Myocyte (in vitro differentiated cells): Measurements from ENCODE around the gene KAZN. TPM values are rescaled to one million over a fixed set of nuclear protein-coding genes. Genes with fewer than 3 reads are reported as not detected.
A peak's percentile ranks its signal among the peaks of the same experiment; 100 is the strongest.
"Not testable (repeated sequence)": the region's sequence is repeated elsewhere in the genome, so short reads cannot be mapped to it uniquely, and the experiment has no call there.

ENCODE experiments used
- DNase-seq: peaks from one replicate; pipeline ENCODE4 v3.0.0-alpha.2; 2012; ENCODE audit warnings: low read depth
- total RNA-seq: library from RNA; depleted of rRNA; stranded (reverse); fragments of >200 nt; gene quantifications from 2 replicates; pipeline ENCODE4 v1.2.3, GENCODE V29; 2014

KAZN gene
- total RNA-seq, 1 donor from 2014 or later = 15.0 TPM

DNA sequence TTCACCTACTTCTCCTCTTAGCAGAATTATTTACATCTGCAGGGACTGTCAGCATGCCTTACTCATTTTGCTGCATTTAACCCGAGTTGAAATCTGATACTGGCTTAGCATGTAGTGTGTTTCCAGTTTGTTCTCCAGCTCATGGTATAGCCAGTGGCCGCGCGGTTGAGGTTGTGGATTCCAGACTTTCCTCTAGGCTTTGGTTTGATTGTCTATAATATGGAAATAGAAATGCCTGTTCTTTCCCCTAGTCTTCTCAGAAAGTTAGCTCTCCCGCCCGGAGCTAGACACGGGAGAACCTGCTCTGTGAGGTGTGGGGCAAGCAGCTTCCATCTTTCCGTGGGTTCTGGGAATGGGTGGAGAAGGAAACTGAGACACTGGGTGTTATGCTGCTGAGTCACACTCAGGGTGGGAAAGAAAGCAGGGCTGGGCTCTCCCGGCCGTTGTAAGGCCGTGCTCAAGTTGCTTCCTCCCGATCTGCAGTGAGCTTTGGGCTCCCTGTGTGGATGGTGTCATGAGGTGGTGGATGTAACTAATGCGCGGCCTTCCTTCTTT is 348.3 kb downstream of the KAZN start:
- DNase-seq = peak; percentile 74

DNA sequence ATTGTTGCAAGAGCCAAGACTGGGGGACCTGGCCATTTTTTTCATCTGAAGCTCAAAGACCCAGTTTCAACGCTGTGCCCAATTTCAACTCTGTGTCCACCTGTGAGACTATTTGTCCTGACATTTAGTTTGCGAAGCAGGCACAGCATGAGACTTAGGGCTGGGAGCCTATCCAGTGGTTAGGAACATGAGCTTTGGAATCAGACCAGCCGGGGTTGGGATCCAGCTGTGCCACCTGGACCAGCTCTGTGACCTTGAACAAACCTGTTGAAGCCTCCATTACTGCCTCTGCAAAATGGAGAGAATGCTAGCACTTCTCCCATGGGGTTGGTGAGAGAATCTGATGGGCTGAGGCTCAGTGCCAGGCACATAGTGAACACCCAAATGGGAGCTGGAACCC is 348.9 kb downstream of the KAZN start:
- DNase-seq = no peak

DNA sequence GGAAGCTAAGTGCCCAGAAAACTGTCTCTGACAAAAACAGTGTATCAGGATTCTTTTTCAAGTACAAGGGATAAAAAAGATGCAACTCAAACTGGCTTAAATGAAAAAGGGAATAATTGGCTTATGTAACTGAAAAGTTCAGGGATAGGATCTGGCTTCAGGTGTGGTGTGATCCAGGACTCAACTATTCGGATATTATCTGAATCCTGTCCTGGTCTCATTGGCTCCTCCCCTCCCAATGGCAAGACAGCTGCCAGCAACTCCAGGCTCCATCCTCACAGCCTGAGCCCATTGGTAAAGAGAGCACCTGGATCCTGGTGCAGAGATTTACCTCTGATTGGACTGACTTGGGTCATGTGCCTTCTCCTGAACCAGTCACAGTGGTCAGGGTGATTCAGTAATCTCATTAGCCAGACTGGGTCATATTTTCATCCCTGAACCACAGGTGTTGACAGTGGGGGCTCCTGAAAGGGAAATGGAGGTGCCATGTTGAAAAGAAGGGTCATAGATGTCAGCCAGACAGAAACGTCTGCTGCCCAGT is 349.7 kb downstream of the KAZN start:
- DNase-seq = no peak

DNA sequence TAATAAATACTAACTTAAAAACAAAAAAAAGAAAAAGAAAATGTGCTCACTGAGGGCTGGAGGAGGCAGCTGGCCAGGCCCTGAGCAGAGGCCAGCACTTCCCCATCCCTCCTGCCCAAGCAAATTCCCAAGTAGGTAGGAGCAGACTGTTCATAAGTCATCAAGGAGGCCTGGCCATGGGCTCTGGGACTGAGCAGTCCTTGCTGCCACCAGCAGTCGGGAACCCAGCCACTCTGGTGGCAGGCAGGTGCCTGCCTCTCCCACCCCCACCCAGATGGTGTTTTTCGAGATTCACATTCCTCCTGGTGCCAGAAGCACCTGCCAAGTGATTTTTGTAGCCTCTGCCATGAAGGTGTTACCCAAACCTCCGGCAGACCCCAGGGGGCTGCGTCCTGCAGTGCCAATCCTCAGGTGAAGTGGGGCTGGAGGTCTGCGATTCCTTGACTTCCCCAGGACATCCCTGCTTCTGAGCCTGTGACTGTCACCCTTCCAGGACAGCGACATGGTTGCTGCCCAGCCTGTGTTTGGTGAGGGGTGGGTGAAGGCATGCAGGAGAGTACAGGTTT is 350.9 kb downstream of the KAZN start:
- no peak for DNase-seq

DNA sequence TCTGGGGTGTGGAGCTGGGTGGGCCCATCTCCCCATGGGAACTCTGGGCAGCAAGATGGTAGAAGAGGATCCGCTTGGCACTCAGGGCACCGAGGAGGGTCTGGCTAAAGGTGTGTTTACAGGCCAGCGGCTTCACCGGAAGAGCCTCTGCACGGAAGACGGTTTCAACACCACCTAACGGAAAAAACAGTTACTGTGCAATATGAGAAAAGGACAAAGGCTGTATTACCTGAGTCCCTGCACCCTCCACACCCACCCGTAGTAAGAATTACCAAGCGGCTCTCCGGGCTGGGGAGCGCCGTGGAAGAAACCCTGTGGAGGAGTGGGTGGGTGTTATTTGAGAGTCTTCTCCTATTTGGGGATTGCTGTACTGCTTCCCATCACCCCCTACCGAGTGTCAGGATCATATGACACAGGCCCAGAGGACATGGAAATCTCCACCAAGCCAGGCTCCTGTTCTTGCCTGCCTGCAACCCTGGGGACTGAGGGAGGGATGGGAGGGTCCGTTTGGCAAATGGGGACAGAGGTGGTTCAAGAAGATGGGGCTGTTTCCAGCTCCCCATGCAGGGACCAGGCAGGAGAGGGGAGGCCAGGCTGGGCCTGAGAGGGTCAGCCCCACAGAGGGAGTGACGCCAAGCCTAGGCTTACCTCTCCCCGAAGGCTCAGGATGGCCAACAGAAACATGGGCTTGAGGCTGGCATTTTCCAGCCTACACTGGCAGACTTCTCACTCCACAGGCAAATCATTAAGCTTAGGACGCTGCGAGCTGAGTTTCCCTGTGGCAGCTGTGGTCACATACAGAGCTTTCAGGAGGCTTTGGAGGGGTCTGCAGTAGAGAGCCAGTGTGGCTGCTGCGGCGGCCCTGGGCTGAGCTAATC is 351.6 kb downstream of the KAZN start:
- no peak for DNase-seq

DNA sequence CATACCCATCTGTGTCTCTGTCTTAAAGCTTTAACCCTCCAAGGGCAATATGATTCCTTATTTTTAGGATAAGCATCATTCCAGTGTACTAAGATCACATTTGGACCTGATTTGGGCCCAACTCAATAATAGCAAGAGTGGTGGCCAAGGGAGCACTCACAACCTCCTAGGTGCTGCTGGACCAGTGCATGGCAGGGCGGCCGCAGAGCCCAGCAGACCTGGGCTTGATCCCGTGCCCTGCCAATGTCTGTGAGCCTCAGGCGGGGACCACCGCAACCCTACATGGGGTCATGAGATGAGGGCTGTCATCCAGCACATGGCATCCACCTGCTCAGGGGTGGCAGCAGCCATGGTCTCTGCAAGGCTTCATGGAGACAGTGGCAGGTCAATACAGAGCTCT is 353.3 kb downstream of the KAZN start:
- no peak for DNase-seq

DNA sequence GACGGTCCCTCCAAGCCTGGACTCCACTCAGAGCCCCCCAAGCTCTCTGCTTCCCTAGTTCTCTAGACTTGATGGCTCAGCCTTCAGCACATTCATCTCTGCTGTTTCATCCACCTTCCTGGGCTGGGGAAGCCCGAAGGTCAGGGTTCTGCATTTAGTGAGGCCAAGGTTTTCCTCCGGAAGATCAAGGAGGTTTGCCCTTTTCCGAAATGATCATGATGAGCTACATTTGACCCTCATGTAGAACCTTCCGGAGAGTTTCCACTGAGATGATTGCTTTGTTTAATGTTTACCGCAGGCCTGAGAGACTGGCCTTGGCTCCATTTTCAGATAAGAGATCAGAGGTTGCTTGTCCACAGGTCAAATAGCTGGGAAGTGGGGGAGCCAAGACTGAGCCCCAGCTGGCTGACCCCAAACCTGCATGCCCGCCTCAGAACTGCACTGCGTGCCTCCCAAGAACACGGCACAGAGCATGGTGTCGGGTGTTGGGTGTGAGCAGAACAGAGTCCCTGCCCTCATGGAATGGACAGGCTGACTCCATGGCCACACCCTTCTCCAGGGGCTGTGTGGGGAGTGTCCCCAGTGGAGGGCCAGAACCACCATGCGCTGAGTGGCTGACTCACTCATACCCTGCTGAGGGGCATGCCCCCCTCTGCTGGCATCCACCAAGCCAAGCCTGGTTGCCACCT is 354.3 kb downstream of the KAZN start:
- DNase-seq = no peak

DNA sequence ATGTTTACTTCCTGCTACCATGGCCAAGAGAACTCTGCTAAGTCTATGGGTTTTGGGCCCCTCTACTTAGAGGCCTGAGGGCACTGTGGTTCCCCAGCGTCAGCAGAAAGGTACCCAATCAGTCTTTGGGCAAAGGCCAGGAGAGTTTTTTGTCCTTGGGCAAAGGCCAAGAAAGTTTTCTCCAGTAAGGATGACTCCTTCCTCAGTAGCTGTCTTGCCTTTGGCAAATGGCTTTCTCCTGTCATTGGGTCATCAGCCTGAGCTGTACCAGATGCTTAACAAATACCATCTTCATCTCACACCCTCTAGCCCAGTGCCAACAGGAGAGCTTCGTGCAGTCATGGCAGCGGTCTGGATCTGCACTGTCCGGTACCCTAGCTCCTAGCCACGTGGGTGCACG is 355.7 kb downstream of the KAZN start:
- DNase-seq = no peak

DNA sequence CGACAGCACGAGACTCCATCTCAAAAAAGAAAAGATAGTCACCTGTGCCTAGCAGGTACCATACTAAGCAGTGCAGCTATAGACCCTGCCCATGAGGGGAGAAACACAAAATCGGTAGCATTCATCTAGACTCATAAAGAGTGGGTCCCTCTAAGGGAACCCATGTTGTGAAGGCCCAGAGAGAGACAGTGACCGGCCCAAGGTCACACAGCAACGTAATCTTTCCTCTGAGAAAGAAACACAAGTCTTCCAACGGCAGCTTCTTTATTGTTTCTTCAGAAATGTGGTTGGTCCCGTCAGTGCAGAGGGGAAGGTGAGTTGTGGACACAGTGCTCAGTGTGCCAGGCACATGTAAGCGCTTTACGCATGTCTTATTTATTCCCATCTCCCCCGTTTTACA is 356.4 kb downstream of the KAZN start:
- no peak for DNase-seq

DNA sequence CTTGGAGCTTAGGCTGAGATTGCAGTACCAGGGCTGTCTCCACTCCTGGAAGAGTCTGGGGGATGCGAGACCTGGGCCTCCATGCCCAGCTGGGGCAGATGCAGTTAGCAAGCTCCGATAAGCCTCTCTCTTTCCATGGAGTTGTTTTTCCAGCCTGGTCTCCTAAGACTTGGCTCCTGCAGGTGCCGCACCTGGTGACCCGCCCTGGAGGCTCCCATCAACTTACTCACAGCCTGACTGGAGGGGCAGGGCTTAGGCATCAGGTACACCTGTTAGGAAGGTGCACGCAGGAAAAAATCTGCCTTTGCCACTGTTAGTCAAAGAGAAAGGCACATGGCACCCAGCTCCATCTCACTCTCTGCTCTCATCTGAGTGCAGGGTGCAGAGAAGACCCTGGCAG is 356.9 kb downstream of the KAZN start:
- no peak for DNase-seq

DNA sequence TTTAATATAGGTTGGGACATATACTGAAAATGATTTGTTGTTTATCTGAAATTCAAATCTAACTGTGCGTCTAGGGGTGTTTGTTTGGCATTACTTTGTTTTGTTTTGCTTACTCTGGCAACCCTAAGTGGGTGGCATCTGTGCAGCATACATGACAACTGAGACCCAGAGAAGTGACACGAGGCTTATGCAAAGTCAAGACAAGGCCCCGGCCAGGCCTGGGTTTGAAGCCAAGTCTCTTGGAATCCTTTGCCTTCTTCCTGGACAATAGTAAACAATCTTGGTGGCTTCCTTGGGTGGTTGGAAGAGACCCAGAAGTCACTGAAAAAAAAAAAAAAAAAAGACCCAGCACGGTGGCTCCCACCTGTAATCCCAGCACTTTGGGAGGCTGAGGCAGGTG is 357.5 kb downstream of the KAZN start:
- no peak for DNase-seq

DNA sequence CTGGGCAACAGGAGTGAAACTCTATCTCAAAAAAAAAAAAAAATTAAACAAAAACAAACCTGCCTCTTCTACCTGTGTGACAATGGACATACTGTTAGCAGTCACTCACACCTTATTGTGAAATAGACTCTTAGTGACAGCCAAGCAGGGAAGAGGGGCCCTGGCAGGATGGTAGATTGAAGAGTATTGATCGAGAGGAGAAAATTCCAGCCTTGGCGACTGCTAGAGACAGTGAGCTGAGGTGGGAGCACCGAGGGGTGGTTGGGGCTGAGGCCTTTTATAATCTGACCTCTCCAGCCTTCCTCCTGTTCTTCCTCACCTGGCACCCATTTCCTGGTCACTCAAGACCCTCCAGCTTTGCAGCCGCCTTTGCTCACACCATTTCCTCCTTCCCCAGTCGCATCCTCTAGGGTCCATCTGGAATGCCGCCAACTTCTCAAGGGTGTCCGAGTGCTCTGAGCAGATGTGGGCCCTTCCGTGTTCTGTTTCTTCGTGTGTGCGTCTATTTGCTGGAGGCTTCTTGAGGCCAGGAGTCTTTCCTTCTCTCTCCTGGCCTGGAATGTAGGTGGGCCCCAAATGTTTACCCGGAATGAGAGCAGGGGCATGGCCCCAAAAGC is 358.2 kb downstream of the KAZN start:
- no peak for DNase-seq

DNA sequence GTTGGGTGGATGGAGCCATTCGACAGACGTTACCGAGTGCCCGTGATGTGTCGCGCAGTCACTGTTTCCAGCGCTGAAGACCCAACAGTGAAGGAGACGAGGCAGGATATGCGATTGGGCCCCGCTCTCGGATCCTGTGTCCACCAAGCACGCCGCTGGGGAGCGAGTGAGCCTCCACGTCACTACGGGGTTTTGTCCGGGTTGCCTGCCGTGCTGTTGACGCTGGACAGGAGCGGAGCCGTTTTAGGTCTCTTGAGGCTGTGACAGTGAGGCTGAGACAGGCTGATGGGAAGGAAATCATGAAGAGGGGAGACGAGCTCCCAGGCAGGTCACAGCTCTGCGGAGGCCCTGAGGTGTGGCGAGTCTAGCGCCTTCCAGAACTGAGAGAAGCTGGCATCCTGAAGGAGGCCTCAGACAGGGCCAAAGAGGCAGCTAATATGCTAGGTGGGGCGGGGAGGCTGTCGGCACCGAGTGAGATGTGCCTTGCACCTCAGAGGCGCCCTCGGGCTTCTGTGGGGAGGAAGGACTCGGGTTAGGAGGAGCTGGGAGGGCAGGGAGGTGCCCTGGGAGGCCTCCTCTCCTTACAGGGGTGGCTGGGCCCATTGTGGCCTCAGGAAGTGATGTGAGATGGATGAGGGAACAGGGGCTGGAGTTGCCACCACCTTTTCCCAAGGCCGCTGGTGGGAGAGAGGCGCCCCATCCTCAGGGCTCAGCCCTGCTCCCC is 359.1 kb downstream of the KAZN start:
- no peak for DNase-seq

DNA sequence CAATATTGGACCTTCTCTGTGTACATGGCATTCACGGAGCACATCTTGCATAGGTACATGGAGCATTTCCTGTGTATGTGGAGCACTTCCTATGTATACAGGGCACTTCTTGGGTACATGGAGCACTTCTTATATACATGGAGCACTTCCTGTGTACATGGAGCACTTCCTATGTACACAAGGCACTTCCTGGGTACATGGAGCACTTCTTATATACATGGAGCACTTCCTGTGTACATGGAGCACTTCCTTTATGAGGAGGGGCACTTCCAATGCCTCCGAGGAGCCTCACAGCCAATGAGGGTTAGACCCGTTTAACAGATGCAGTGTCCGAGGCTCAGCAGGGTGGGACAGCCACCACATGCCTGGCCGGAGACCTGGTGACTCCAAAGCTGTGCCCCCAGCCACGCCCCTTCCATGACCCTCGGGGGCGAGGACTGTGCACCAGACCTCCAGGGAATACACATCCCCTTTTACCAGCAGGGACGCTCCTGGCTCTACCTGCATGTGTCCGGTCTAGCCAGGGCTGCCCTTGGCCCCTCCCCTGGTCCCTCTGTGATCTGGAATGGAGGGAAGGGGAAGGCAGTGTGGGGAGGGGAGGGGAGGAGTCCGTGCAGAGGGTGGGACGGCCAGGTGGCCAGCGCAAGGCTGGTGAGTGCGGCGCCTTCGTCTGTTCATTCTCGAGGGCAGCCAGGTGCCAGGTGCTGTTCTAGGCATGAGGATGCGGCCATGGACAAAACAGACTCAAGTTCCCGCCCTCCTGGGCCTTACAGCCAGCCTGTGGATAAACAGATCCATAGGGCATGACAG is 360.0 kb downstream of the KAZN start:
- no peak for DNase-seq

DNA sequence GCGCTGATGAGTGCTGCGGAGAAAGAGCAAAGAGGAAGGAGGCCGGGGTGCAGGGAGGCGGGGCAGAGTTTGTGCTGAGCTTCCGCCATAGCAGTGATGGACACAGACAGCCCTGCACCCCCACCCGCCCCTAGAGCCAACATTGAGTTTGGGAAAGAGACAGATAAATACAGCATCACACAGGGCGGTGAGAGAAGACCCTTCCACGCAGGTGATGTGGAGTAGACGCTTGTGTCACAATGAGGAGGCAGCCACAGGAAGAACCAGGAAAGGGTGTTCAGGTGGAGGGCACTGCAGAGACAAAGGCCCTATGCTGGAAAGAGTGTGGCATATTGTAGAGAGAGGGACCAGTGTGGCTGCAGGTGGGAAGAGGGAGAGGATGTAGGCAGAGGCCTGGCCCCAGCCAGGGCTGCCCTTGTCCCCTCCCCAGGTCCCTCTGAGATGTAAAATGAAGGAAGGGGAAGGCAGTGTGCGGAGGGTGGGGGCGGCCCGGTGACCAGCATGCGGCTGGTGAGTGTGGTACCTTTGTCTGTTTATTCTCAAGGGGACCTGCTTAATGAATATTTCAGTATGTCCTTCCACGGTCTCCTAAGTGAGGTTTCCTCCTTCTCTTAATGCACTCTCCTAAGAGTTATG is 360.7 kb downstream of the KAZN start:
- no peak for DNase-seq

DNA sequence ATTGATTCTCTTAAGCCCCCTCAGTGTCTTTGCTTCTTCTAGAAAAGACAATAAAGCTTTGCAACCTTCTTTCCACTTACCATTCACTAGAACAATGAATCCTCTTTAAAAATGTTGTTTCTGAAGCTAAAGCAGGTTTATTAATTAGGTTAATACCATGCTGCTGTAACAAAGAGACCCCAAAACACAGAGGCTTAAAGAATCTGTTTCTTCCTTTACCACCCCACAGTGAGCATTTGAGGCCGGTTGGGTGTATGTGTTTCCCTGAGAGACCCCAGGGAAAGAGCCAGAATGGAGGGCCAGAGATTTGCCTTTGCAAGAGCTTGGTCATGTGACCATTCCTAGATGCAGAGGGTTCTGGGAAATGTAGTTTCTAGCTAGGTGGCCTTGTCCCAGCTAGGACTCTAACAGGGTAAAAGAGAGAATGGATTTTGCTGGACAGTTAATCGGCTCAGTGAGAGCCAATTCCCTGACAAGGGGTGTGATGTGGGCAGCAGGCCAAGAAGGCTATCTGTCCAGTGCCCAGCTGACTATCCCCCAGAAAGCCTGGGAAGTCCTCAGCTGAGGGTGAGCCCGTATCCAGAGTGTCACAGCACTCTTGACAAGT is 363.3 kb downstream of the KAZN start:
- no peak for DNase-seq

DNA sequence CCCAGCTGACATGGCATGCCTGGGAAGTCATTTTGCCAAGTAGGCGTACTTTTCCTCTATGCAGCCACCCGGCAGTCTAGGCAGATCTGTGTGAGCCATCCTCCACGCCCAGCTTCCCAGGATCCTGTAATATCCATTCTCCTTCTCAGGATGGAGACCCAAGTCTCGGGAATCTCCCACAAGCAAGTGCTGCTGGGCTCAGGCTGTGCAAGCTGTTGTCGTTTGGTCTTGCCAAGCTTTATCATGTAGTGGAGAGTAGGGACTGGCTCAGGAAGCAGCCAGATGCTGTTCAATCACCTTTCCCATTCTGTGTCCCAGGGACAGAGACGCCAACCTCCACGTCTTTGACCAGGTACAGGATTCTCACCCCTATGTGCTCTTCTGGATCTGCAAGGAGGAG is 363.9 kb downstream of the KAZN start:
- no peak for DNase-seq

DNA sequence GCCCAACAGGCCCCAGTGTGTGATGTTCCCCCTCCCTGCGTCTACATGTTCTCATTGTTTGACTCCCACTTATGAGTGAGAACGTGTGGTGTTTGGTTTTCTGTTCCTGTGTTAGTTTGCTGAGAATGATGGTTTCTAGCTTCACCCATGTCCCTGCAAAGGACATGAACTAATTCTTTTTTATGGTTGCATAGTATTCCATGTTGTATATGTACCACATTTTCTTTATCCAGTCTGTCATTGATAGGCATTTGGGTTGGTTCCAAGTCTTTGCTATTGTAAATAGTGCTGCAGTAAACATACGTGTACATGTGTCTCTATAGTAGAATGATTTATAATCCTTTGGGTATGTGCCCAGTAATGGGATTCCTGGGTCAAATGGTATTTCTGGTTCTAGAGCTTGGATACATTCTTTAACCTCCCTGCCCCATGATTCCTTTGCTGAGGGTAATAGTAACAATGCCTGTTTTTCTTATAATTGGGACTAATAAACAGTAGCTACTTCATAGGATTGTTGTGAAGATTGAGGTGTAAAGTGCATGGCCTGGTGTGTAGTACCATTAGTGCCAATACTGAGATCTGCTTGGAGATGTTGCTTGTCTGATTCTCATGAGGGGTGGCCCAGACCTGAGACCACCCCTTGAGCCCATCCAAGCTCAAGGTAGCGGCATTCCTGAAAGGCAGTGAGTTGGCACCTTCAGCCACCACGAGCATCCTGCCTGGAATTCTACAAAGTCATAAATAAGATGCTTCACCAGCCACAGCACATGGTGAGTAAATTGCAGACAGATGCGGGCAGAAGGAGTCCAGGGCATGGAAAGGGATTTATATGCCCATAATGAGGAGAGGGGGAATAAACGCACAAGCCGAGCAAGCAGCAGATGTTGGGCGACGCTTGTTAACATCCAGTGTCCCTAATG is 365.6 kb downstream of the KAZN start:
- not testable (repeated sequence) for DNase-seq
